T-helper 2 cell (primary cell): ENCODE results near the gene NAALADL1.

Experiments
- DNase-seq, 5 experiments: peaks; one replicate each; pipeline versions ENCODE4 v3.0.0 to v3.0.0-alpha.2; 2012 to 2022
- total RNA-seq, 2 donors: gene quantifications; one replicate each; lab custom pipeline; 2026; lab: John Stamatoyannopoulos, UW

NAALADL1 gene, protein sequence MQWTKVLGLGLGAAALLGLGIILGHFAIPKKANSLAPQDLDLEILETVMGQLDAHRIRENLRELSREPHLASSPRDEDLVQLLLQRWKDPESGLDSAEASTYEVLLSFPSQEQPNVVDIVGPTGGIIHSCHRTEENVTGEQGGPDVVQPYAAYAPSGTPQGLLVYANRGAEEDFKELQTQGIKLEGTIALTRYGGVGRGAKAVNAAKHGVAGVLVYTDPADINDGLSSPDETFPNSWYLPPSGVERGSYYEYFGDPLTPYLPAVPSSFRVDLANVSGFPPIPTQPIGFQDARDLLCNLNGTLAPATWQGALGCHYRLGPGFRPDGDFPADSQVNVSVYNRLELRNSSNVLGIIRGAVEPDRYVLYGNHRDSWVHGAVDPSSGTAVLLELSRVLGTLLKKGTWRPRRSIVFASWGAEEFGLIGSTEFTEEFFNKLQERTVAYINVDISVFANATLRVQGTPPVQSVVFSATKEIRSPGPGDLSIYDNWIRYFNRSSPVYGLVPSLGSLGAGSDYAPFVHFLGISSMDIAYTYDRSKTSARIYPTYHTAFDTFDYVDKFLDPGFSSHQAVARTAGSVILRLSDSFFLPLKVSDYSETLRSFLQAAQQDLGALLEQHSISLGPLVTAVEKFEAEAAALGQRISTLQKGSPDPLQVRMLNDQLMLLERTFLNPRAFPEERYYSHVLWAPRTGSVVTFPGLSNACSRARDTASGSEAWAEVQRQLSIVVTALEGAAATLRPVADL
- 1.6 to 9.4 reads per million in 2 donors for total RNA-seq

GRCh38 chr11:65058419-65059054 lies at the start of gene NAALADL1:
Gene NAALADL1, minus strand, starts transcription at chr11:65058553. Its CDS starts 32 bp downstream, at chr11:65058521.
- DNase-seq, result no peak

- no peak for DNase-seq
These were observed 49.6 kb upstream of the NAALADL1 start for GRCh38 chr11:65107751-65108468.

GRCh38 chr11:65107078-65107477 lies 48.7 kb upstream of the NAALADL1 start:
- DNase-seq, result no peak

DNA sequence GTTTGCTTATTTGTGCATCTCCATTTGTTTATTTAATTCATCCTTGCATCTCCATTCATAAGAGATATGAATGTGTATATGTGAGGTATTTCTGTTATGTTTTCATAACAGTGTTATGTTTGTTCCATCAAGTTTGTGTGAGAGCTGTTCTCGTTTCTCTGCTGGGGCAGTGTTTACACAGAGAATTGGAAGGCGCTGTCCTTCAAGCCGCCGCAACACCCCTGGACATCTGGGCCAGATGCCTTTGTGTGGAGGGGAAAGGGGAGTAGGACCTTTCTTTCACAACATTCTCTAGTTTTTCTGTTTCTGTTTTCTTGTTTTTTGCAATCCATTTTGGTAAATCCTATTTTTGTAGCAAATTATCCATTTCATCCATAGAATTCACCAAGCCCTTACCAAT lies 46.3 kb upstream of the NAALADL1 start:
- DNase-seq, result no peak

GRCh38 chr11:65103476-65103875 lies 45.1 kb upstream of the NAALADL1 start:
- DNase-seq, result no peak

- DNase-seq, result no peak
These were observed 44.1 kb upstream of the NAALADL1 start for GRCh38 chr11:65102142-65103095.

DNA sequence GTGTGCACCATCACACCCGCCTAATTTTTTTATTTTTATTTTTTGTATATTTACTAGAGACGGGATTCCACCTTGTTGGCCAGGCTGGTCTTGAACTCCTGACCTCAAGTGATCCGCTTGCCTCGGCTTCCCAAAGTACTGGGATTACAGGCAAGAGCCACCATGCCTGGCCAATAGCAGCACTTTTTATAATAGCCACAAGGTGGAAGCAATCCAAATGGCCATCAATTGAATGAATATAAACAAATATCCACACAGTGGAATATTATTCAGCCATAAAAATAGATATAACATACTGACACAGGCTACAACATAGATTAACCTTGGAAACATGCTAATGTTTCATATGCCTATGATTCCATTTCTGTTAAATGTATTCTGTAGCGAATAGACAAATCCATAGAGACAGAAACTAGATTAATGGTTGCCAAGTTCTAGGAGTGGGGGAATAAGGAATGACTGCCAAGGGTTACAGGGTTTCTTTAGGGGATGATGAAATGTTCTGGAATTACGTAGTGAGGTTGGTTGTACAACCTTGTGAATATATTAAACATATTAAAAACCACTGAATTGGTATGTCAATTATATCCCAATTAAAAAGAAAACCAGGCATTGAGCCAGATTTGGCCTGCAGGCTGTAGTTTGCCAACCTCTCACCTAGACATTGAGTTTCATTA lies 42.5 kb upstream of the NAALADL1 start:
- DNase-seq, result no peak

DNA sequence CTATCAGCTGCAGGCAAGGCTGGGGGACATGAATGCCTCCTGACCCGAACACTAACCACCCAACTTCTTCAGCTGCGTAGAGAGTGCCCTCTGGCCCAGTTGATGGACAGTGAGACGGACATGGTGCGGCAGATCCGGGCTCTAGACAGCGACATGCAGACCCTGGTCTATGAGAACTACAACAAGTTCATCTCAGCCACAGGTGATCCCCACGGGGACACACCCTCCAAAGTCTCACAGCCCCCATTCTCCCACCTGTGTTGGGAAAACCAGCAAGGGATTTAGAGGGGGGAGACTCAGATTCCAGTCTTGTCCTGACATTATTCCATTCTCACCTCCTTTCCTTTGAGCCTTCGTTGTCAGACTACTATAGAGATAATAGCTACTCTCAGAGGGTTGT lies 38.6 kb upstream of the NAALADL1 start:
- no peak for DNase-seq

DNA sequence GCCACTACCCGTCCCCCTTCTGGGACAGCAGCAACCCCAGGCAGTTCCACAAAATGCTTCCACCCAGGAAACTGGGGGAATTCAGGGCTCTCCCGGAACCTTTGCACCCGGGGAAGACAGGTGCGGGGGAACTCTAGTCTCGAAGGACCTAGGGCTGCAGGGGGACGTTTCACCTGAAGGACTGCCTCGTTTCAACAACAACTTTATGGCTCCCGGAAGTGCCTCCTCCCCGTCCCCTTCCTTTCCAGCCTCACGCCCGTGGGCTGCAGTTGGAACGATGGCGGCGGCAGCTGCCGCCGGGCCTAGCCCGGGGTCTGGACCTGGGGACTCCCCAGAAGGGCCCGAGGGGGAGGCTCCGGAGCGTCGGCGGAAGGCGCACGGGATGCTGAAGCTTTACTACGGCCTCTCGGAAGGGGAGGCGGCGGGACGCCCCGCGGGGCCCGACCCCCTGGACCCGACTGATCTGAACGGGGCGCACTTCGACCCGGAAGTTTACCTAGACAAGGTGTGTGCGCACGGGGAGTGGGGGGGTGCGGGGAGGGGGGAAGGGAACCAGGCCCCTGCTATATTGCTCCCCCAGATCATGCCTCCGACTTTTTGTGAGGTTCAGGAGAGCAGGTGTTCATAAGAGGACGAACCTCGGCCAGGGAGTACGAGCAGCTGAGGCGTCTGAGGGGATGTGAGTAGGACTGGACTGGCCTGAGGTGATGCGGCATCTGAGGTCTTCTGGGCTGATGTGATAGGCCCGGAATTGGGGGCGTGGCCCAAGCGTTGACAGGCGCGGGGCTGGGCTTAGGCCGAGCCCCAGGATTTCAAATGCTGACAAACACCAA lies 37.8 kb upstream of the NAALADL1 start, which contains the start of gene VPS51:
VPS51 (plus strand) TSS at position 241 of the 833 bp plus-strand sequence; CDS start at position 278, 37 bp downstream.
- peak; percentile 53 to 96 (median 78) for DNase-seq

- no peak for DNase-seq
These were observed 37.1 kb upstream of the NAALADL1 start for GRCh38 chr11:65095427-65095826.

DNA sequence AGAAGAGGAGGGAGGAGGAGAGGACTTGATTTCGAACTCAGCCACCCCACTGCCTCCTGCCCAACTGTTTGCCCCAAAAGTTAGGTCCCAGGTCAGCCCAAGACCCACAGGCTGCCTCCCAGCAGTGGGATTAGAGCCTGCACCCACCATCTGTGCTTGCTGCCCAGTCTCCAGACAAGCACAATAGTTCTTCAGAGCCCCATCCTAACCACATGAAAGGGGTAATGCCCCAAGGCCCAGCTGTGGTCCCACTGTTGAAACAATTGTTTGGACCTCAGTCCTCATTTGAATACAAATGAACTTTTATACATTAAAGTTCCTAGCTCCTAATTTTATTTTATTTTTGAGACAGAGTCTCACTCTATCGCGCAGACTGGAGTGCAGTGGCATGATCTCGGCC lies 32.3 kb upstream of the NAALADL1 start:
- DNase-seq, result no peak

- no peak for DNase-seq
These were observed 31.3 kb upstream of the NAALADL1 start for GRCh38 chr11:65089621-65090020.

GRCh38 chr11:65087827-65088226 lies 29.5 kb upstream of the NAALADL1 start:
- DNase-seq, result no peak

GRCh38 chr11:65087216-65087615 lies 28.9 kb upstream of the NAALADL1 start:
- no peak for DNase-seq

DNA sequence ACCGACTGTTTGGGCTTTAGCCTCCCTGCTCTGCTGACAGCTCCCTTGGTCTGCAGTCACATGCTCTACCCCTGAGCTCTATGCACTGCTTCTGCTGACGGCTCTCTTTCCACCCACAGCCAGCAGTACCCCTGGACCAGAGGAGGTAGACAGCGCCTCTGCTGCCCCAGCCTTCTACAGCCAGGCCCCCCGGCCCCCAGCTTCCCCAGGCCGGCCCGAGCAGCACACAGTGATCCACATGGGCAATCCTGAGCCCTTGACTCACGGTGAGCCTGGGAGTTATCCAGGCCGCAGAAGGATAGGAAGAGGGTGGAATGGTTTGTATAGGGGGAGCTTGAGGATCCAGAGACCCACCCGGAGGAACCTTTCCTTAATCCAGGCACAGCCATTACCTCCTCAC lies 28.5 kb upstream of the NAALADL1 start:
- no peak for DNase-seq

DNA sequence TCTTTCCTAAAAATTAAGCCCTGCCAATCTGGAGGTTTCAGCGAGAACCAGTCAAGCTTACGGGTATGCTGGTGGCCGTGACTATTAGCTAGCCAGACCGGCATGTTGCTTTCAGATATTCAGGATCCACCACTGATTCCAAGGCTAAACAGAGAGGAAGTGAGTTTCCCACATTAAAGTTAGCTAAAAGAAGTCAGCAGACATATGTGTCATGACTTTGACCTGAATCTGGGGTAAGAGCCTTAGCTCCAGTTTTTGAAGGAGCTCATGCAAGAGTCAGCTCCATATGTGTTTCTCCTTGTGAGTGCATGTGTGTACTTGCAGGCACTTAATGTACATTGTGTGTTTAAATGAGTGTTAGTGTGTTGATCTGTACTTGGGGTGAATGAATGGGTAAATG lies 27.1 kb upstream of the NAALADL1 start:
- DNase-seq, result no peak

DNA sequence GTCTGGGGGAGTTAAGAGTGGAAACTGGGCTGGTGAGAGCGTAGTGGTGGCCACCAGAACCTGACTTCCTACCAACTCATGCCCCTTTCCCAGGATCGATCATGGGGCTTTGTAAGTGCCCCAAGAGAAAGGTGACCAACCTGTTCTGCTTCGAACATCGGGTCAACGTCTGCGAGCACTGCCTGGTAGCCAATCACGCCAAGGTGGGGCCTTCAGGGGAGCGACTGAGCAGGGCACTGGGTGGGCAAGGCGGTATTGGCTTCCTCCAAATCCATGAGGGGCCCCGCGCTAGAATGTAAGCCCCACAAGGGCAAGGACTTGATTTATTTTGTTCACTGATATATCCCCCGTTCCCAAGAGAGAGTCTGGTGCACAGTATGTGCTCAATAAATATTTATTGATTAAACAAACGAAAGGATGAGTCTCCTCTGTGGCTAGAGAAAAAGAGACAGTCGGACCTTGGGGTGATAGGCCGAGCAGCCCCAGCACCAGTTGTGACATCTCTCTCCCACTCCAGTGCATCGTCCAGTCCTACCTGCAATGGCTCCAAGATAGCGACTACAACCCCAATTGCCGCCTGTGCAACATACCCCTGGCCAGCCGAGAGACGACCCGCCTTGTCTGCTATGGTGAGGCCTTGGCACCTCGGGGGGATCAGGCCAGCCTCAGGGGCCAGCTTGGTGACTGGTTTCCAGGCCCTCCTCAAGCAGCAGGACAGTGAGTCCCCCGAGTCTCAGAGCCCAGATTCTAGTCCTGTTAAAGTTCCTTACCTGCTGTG lies 26.4 kb upstream of the NAALADL1 start:
- DNase-seq, result no peak

DNA sequence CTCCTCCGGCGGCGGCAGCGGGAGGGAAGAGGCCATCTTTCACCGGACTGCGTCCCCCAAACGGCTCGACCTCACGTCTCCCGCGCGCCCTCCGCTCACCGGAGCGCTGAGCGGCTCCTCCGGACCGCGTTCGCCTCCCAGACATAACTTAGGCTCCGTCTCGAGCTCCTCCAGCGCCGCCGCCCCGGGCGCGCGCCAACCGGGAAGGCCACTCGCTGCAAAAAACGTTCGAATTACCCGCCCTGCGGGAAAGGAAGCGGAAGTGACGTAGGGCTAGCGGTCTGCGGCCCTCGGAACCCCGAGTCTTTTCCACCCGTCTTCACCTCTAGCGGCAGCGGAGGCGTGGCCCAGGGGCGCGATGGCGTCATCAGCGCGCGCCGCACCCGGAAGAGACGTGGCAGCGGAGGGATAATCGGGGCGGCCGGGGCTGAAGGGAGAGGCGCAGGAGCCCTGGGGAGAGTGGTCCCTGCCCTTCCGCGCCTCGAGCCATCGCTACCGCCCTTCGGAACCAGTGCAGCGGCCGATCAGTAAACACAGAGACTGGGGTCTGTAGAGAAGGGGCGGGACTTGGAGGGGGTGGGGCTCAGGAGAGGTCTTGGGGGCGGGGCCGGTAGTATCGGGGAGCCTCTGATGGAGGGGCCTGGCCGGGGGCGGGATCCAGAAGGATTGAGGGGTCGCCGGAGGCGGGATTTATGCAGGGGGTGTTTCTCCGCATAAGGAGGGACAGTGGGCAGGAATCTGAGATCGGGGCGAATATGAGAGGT lies 25.7 kb upstream of the NAALADL1 start, which contains the start of the genes CDCA5 and ZFPL1:
CDCA5 (minus strand) TSS at position 207 of the 764 bp plus-strand sequence; CDS start at position 145, 62 bp downstream.
ZFPL1 (plus strand) TSS at position 389 of the 764 bp plus-strand sequence. CDS start 477 bp downstream, outside the sequence.
- peak; percentile 90 to 98 (median 93) for DNase-seq
